Endodermal cell (in vitro differentiated cells): ENCODE data around the gene POU6F2. TPM values are rescaled to one million over a fixed set of nuclear protein-coding genes. Genes with fewer than 3 reads are reported as not detected.
"Not testable (repeated sequence)": the region's sequence is repeated elsewhere in the genome, so short reads cannot be mapped to it uniquely, and the experiment has no call there.

Source experiments
- DNase-seq: peaks from one replicate; pipeline ENCODE4 v3.0.0-alpha.2; 2017
- H3K27ac ChIP-seq: 2 replicates; pipeline ENCODE4 v1.5.1; 2013; ENCODE audit warnings: mild to moderate bottlenecking, low read depth, low read length, moderate library complexity
- H3K27me3 ChIP-seq: 2 replicates; pipeline ENCODE4 v1.6.1; 2013; ENCODE audit warnings: mild to moderate bottlenecking, low read length, moderate library complexity; ENCODE audit not compliant: insufficient read depth, control insufficient read depth, poor library complexity, severe bottlenecking
- H3K36me3 ChIP-seq: 2 replicates; pipeline ENCODE4 v1.7.0; 2013; ENCODE audit warnings: mild to moderate bottlenecking, low read length, moderate library complexity; ENCODE audit not compliant: control insufficient read depth, insufficient read depth
- H3K4me1 ChIP-seq: one replicate; pipeline ENCODE4 v1.7.0; 2013; ENCODE audit warnings: low read length; ENCODE audit not compliant: control insufficient read depth, insufficient read depth
- H3K4me3 ChIP-seq: 2 replicates; pipeline ENCODE4 v1.5.1; 2013; ENCODE audit warnings: mild to moderate bottlenecking, low read length, moderate library complexity
- H3K9ac ChIP-seq: 2 replicates; pipeline ENCODE4 v1.6.1; 2013; ENCODE audit warnings: mild to moderate bottlenecking, low read length, moderate library complexity; ENCODE audit not compliant: poor library complexity, severe bottlenecking; ENCODE audit errors: extremely low read depth
- H3K9me3 ChIP-seq: 2 replicates; pipeline ENCODE4 v1.6.1; 2013; ENCODE audit warnings: mild to moderate bottlenecking, low read length, moderate library complexity; ENCODE audit not compliant: control insufficient read depth
- H3K27ac Mint-ChIP-seq: 2 replicates; pipeline ENCODE4 v1.8.0; 2020; ENCODE audit warnings: mixed read lengths
- H3K27me3 Mint-ChIP-seq: 2 replicates; pipeline ENCODE4 v1.8.0; 2021; ENCODE audit warnings: mild to moderate bottlenecking, mixed read lengths; ENCODE audit not compliant: insufficient read depth
- H3K36me3 Mint-ChIP-seq: 2 replicates; pipeline ENCODE4 v1.8.0; 2020; ENCODE audit warnings: low read depth, mixed read lengths
- H3K4me1 Mint-ChIP-seq: 2 replicates; pipeline ENCODE4 v1.8.0; 2020; ENCODE audit warnings: mixed read lengths
- H3K4me3 Mint-ChIP-seq: 2 replicates; pipeline ENCODE4 v1.8.0; 2020; ENCODE audit warnings: mild to moderate bottlenecking, moderate library complexity, mixed read lengths
- H3K9me3 Mint-ChIP-seq: 2 replicates; pipeline ENCODE4 v1.8.0; 2020; ENCODE audit warnings: mild to moderate bottlenecking, mixed read lengths
- WGBS, 2 experiments: methylation state at CpG; one replicate each; pipeline versions ENCODE4 v1.1.5 to v1.1.7; 2013; ENCODE audit warnings: missing lambda C conversion rate in 2 of 2, mixed read lengths in 1 of 2; ENCODE audit not compliant: insufficient coverage in 1 of 2, insufficient read length in 1 of 2; 5-methylcytosine and 5-hydroxymethylcytosine counted together
- total RNA-seq, 2 donors: library from RNA; stranded (reverse); fragmentation: NEBNext Ultra II Directional in 1 of 2; extraction: Animal tissue kit (Norgen Biotek cat#: 25700) in 1 of 2; gene quantifications; 2 replicates in 1 of 2; 3 replicates in 1 of 2; pipeline ENCODE4 v1.2.1, GENCODE V29; 2021
- TF ChIP-seq, protein P1 (sequence below): fragments of 200-600 bp; sonication (generic); conservative IDR thresholded peaks from 2 replicates; pipeline ENCODE4 v1.5.0; 2021; ENCODE audit warnings: antibody characterized with exemption, mild to moderate bottlenecking

Gene POU6F2
- total RNA-seq, 2 donors from 2014 or later = 6.0 to 10.0 TPM

- no peaks in the 10 kb centered on the region for H3K9me3 ChIP-seq
- H3K4me1 ChIP-seq = no peaks in the 10 kb centered on the region
- DNase-seq = no peak
- Mint-ChIP-seq H3K36me3 (no peaks in the 10 kb centered on the region), H3K4me3 (no peak overlapping the region), H3K27ac (no peak overlapping the region), H3K27me3 (peaks cover 3% of the 10 kb centered on the region), H3K4me1 (peaks cover 5% of the 10 kb centered on the region), H3K9me3 (no peaks in the 10 kb centered on the region)
- no peak overlapping the region for H3K27ac ChIP-seq
- H3K9ac ChIP-seq = no peak overlapping the region
- no peaks in the 10 kb centered on the region for H3K27me3 ChIP-seq
- WGBS, 2 experiments = 95% methylated on average over 3 of the region's 3 CpGs; no CpG with 5 or more reads in 1 of the 2 experiments
- H3K4me3 ChIP-seq = no peak overlapping the region
- H3K36me3 ChIP-seq = no peaks in the 10 kb centered on the region
- TF ChIP-seq, protein P1, sequence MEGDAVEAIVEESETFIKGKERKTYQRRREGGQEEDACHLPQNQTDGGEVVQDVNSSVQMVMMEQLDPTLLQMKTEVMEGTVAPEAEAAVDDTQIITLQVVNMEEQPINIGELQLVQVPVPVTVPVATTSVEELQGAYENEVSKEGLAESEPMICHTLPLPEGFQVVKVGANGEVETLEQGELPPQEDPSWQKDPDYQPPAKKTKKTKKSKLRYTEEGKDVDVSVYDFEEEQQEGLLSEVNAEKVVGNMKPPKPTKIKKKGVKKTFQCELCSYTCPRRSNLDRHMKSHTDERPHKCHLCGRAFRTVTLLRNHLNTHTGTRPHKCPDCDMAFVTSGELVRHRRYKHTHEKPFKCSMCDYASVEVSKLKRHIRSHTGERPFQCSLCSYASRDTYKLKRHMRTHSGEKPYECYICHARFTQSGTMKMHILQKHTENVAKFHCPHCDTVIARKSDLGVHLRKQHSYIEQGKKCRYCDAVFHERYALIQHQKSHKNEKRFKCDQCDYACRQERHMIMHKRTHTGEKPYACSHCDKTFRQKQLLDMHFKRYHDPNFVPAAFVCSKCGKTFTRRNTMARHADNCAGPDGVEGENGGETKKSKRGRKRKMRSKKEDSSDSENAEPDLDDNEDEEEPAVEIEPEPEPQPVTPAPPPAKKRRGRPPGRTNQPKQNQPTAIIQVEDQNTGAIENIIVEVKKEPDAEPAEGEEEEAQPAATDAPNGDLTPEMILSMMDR = no peak
These were observed 36.9 kb upstream of the POU6F2 start for GRCh38 chr7:38940774-38941173.

DNA sequence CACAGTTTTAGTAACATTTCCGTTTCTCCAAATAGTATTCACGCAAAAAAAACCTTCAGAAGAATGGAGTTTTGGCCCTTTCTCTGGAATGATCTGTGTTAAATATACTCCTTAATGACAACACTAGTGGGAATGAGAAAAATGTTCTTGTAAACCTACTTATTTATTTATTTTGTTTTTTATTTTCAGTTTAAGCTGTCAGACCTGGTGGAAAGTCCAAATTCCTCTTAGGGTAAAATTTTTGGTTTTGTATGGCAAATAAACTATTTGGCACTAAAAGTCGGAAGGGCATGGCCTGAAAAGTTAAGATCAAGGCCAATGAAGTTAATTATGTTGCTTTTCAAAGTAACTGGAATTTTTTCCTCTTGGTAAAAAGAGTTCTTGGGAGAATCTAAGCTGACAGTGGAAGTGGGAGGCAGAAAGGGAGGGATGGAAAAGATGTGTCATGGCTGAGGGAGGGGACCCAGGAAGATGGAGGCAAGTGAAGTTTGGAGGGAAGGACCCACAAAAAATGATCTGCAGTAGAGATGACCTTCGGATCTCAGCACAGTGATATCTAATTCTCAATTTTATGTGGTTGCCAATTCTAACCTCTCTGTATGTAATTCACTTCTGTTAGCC is 35.2 kb upstream of the POU6F2 start:
- Mint-ChIP-seq H3K9me3 (no peaks in the 10 kb centered on the region), H3K27me3 (peaks cover 3% of the 10 kb centered on the region), H3K4me3 (no peak overlapping the region), H3K36me3 (no peaks in the 10 kb centered on the region), H3K27ac (no peak overlapping the region), H3K4me1 (peaks cover 2% of the 10 kb centered on the region)
- H3K9ac ChIP-seq = no peak overlapping the region
- TF ChIP-seq, protein P1 = no peak
- H3K27ac ChIP-seq = no peak overlapping the region
- WGBS, 2 experiments = 89 to 100% methylated on average over 2 to 4 of the region's 4 CpGs
- no peaks in the 10 kb centered on the region for H3K9me3 ChIP-seq
- no peaks in the 10 kb centered on the region for H3K36me3 ChIP-seq
- H3K27me3 ChIP-seq = no peaks in the 10 kb centered on the region
- no peak overlapping the region for H3K4me3 ChIP-seq
- H3K4me1 ChIP-seq = no peaks in the 10 kb centered on the region
- DNase-seq = no peak

- not testable (repeated sequence) for H3K4me3 Mint-ChIP-seq, H3K9me3 ChIP-seq, H3K36me3 Mint-ChIP-seq, H3K9me3 Mint-ChIP-seq, H3K4me3 ChIP-seq, H3K27me3 ChIP-seq, H3K4me1 Mint-ChIP-seq, H3K4me1 ChIP-seq, H3K27me3 Mint-ChIP-seq, H3K9ac ChIP-seq, H3K27ac ChIP-seq, H3K36me3 ChIP-seq, H3K27ac Mint-ChIP-seq, DNase-seq
- WGBS, 2 experiments = 99 to 100% methylated on average over 1 to 3 of the region's 4 CpGs
These were observed 30.2 kb upstream of the POU6F2 start for GRCh38 chr7:38947541-38947940.

GRCh38 chr7:38950309-38950708 is 27.4 kb upstream of the POU6F2 start:
- Histone ChIP-seq H3K4me1 (no peaks in the 10 kb centered on the region), H3K9me3 (no peaks in the 10 kb centered on the region), H3K27ac (no peak overlapping the region), H3K36me3 (no peaks in the 10 kb centered on the region), H3K9ac (no peak overlapping the region), H3K27me3 (no peaks in the 10 kb centered on the region), H3K4me3 (no peak overlapping the region)
- H3K36me3 Mint-ChIP-seq = no peaks in the 10 kb centered on the region
- H3K4me3 Mint-ChIP-seq = no peak overlapping the region
- no peaks in the 10 kb centered on the region for H3K4me1 Mint-ChIP-seq
- no CpG with 5 or more reads among the region's 1 CpG for WGBS, 2 experiments
- no peaks in the 10 kb centered on the region for H3K27me3 Mint-ChIP-seq
- TF ChIP-seq, protein P1 = no peak
- H3K9me3 Mint-ChIP-seq = no peaks in the 10 kb centered on the region
- DNase-seq = no peak
- H3K27ac Mint-ChIP-seq = no peak overlapping the region
